HG03520 (cell line): ENCODE data around the gene WBP2.

ENCODE experiments used
- ATAC-seq: cut with Tn5 transposase; IDR thresholded peaks from one replicate; pipeline ENCODE4 v1.9.1; 2021; ENCODE audit warnings: mild to moderate bottlenecking, moderate library complexity; ENCODE audit not compliant: unreplicated experiment

Gene WBP2

GRCh38 chr17:75828741-75829140 is 26.4 kb downstream of the WBP2 start:
- no peak for ATAC-seq

- no peak for ATAC-seq
Measured at GRCh38 chr17:75828076-75828400, 27.1 kb downstream of the WBP2 start.

- ATAC-seq, result no peak
Measured at GRCh38 chr17:75827308-75828075, 27.6 kb downstream of the WBP2 start.

- no peak for ATAC-seq
Measured at GRCh38 chr17:75826561-75827307, 28.4 kb downstream of the WBP2 start.

GRCh38 chr17:75825748-75826370 is 29.3 kb downstream of the WBP2 start:
- no peak for ATAC-seq

- no peak for ATAC-seq
Measured at GRCh38 chr17:75825149-75825552, 30.0 kb downstream of the WBP2 start.

- ATAC-seq, result no peak
Measured at GRCh38 chr17:75824666-75825065, 30.5 kb downstream of the WBP2 start.

- no peak for ATAC-seq
Measured at GRCh38 chr17:75824050-75824552, 31.0 kb downstream of the WBP2 start.

- ATAC-seq, result no peak
Measured at GRCh38 chr17:75823257-75824041, 31.7 kb downstream of the WBP2 start.

GRCh38 chr17:75822800-75823166 is 32.4 kb downstream of the WBP2 start:
- ATAC-seq, result no peak

GRCh38 chr17:75822119-75822799 is 32.9 kb downstream of the WBP2 start:
- no peak for ATAC-seq

- no peak for ATAC-seq
Measured at GRCh38 chr17:75821552-75821951, 33.6 kb downstream of the WBP2 start.

GRCh38 chr17:75820094-75821080 is 34.7 kb downstream of the WBP2 start:
- ATAC-seq, result no peak

- ATAC-seq, result no peak
Measured at GRCh38 chr17:75819678-75820077, 35.5 kb downstream of the WBP2 start.

GRCh38 chr17:75819116-75819515 is 36.0 kb downstream of the WBP2 start:
- ATAC-seq, result no peak

- no peak for ATAC-seq
Measured at GRCh38 chr17:75818326-75818885, 36.7 kb downstream of the WBP2 start.

GRCh38 chr17:75817571-75817970 is 37.6 kb downstream of the WBP2 start:
- no peak for ATAC-seq

- no peak for ATAC-seq
Measured at GRCh38 chr17:75816693-75817092, 38.4 kb downstream of the WBP2 start.

- ATAC-seq, result no peak
Measured at GRCh38 chr17:75815399-75815798, 39.7 kb downstream of the WBP2 start.
